Measurements from ENCODE around the gene IL1RL1.

DNA sequence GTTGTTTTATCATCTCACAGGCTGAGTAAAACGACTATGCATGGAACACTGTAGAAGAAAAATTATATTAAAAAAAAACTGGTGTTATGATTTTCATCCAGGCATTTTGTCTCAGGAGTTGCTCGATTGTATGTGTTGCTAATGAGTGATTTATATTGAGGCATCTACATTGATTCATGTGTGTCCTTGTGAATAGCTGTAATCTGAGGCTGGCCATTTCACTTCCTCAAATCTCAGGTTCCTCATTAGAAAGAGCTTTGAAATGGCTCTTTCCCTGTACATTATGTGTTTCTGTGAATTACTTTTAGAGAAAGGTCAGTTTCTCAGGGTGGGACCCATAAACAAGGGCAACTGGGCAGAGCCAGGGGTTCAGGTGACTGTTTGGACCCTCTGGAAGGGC lies 46.6 kb downstream of the IL1RL1 start:
- TF ChIP-seq POLR2A (IDR thresholded peaks at IDR 0.05) = no peak
- TF ChIP-seq, protein P1, sequence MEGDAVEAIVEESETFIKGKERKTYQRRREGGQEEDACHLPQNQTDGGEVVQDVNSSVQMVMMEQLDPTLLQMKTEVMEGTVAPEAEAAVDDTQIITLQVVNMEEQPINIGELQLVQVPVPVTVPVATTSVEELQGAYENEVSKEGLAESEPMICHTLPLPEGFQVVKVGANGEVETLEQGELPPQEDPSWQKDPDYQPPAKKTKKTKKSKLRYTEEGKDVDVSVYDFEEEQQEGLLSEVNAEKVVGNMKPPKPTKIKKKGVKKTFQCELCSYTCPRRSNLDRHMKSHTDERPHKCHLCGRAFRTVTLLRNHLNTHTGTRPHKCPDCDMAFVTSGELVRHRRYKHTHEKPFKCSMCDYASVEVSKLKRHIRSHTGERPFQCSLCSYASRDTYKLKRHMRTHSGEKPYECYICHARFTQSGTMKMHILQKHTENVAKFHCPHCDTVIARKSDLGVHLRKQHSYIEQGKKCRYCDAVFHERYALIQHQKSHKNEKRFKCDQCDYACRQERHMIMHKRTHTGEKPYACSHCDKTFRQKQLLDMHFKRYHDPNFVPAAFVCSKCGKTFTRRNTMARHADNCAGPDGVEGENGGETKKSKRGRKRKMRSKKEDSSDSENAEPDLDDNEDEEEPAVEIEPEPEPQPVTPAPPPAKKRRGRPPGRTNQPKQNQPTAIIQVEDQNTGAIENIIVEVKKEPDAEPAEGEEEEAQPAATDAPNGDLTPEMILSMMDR (IDR thresholded peaks at IDR 0.05) = no peak

Measured in esophagus squamous epithelium (tissue), 4 donors.